H1 (cell line): ENCODE data around the gene CARD11. TPM values are rescaled to one million over a fixed set of nuclear protein-coding genes. Genes with fewer than 3 reads are reported as not detected.

ENCODE experiments used
- CTCF ChIA-PET: fragments of 300-600 bp; sonication (Branson Sonifier 250); formaldehyde crosslinking; loops from one replicate; lab custom pipeline; 2021; ENCODE audit not compliant: partially characterized antibody; lab: Charles Lee
- POLR2A ChIA-PET: fragments of 300-600 bp; sonication (Branson Sonifier 250); formaldehyde crosslinking; loops from one replicate; lab custom pipeline; 2021; ENCODE audit warnings: inconsistent platforms; ENCODE audit not compliant: partially characterized antibody; lab: Charles Lee
- DNase-seq, 2 experiments: peaks; one replicate each; pipeline versions ENCODE4 v3.0.0 to v3.0.0-alpha.2; 2010 to 2022; ENCODE audit warnings: low spot score in 2 of 2, low read depth in 1 of 2, mixed read lengths in 1 of 2
- FAIRE-seq: peaks from 2 replicates; lab custom pipeline; 2011; peaks lifted over from hg19 to GRCh38; lab: Jason Lieb, UNC
- H2AFZ ChIP-seq: 2 replicates; pipeline ENCODE4 v1.8.1; 2012; ENCODE audit warnings: low read length, inconsistent platforms
- H2AK5ac ChIP-seq: 2 replicates; pipeline ENCODE4 v1.6.1; 2013; ENCODE audit warnings: low read depth, low read length
- H2BK120ac ChIP-seq: replicated peaks from 2 replicates; pipeline ENCODE3; 2013; ENCODE audit warnings: low read depth, low read length, inconsistent platforms
- H2BK12ac ChIP-seq: 2 replicates; pipeline ENCODE4 v1.6.1; 2013; ENCODE audit warnings: low read depth, low read length
- H2BK15ac ChIP-seq: 2 replicates; pipeline ENCODE4 v1.6.1; 2013; ENCODE audit warnings: low read length
- H2BK20ac ChIP-seq: 2 replicates; pipeline ENCODE4 v1.6.1; 2013; ENCODE audit warnings: low read length
- H2BK5ac ChIP-seq: 2 replicates; pipeline ENCODE4 v1.6.1; 2013; ENCODE audit warnings: low read depth, low read length
- H3K14ac ChIP-seq: 2 replicates; pipeline ENCODE4 v1.6.1; 2013; ENCODE audit warnings: inconsistent platforms; ENCODE audit not compliant: insufficient read length
- H3K18ac ChIP-seq: 2 replicates; pipeline ENCODE4 v1.6.1; 2013; ENCODE audit warnings: low read length; ENCODE audit errors: extremely low read depth
- H3K23ac ChIP-seq: 2 replicates; pipeline ENCODE4 v1.6.1; 2013; ENCODE audit warnings: inconsistent platforms; ENCODE audit not compliant: insufficient read length
- H3K23me2 ChIP-seq: 2 replicates; pipeline ENCODE4 v1.6.1; 2013; ENCODE audit warnings: low read depth, low read length
- H3K27ac ChIP-seq: 2 replicates; pipeline ENCODE4 v1.6.1; 2011; ENCODE audit warnings: low read depth, low read length, inconsistent platforms
- H3K27me3 ChIP-seq, 4 experiments: replicated peaks in 1 of 4; 1 replicate in 1 of 4; 2 replicates in 3 of 4; pipeline versions ENCODE4 v1.6.1 to v1.8.1; 2011 to 2013; ENCODE audit warnings: low read length in 3 of 4, mild to moderate bottlenecking in 3 of 4, inconsistent platforms in 2 of 4, mixed read lengths in 2 of 4, moderate library complexity in 1 of 4; ENCODE audit not compliant: control insufficient read depth in 3 of 4, insufficient read depth in 3 of 4; ENCODE audit errors: extremely low read depth in 1 of 4
- H3K36me3 ChIP-seq, 4 experiments: 2 replicates each; pipeline versions ENCODE4 v1.6.1 to v1.8.1; 2011 to 2013; ENCODE audit warnings: mild to moderate bottlenecking in 4 of 4, low read length in 3 of 4, moderate library complexity in 2 of 4, control low read depth in 1 of 4, inconsistent platforms in 1 of 4; ENCODE audit not compliant: insufficient read depth in 4 of 4, control insufficient read depth in 2 of 4
- H3K4ac ChIP-seq: replicated peaks from 2 replicates; pipeline ENCODE3; 2013; ENCODE audit warnings: low read length, low read depth, mixed read lengths, inconsistent platforms; ENCODE audit not compliant: insufficient read length
- H3K4me1 ChIP-seq, 4 experiments: replicated peaks in 1 of 4; 1 replicate in 1 of 4; 2 replicates in 3 of 4; pipeline versions ENCODE4 v1.6.1 to v1.8.1; 2011 to 2013; ENCODE audit warnings: low read length in 3 of 4, inconsistent platforms in 2 of 4, mixed read lengths in 1 of 4; ENCODE audit not compliant: insufficient read depth in 4 of 4, control insufficient read depth in 3 of 4
- H3K4me2 ChIP-seq, 2 experiments: 2 replicates each; pipeline versions ENCODE4 v1.6.1 to v1.8.1; 2011 to 2013; ENCODE audit warnings: low read depth in 2 of 2, low read length in 2 of 2, control low read depth in 1 of 2, inconsistent platforms in 1 of 2, mild to moderate bottlenecking in 1 of 2; ENCODE audit not compliant: insufficient read depth in 1 of 2
- H3K4me3 ChIP-seq, 4 experiments: fragments of 200-600, 300-600 bp in 1 of 4; sonication (generic), shearing (Covaris generic), sonication (Bioruptor Twin) in 1 of 4; 2 replicates each; pipeline versions ENCODE4 v1.5.1 to v1.8.1; 2011 to 2016; ENCODE audit warnings: low read length in 4 of 4, low read depth in 3 of 4, control low read depth in 2 of 4, inconsistent platforms in 2 of 4, mild to moderate bottlenecking in 2 of 4, mixed read lengths in 1 of 4, moderate library complexity in 1 of 4; ENCODE audit not compliant: insufficient read depth in 2 of 4; ENCODE audit errors: extremely low read depth in 1 of 4
- H3K56ac ChIP-seq: replicated peaks from 2 replicates; pipeline ENCODE3; 2013; ENCODE audit warnings: low read depth, mild to moderate bottlenecking, mixed read lengths, low read length, inconsistent platforms; ENCODE audit not compliant: insufficient read length
- H3K79me1 ChIP-seq: 2 replicates; pipeline ENCODE4 v1.6.1; 2013; ENCODE audit warnings: low read depth, low read length, control low read depth
- H3K79me2 ChIP-seq, 2 experiments: 2 replicates each; pipeline versions ENCODE4 v1.6.1 to v1.8.1; 2012 to 2013; ENCODE audit warnings: low read length in 2 of 2, mild to moderate bottlenecking in 2 of 2, inconsistent platforms in 1 of 2; ENCODE audit not compliant: insufficient read depth in 2 of 2, control insufficient read depth in 1 of 2
- H3K9ac ChIP-seq, 4 experiments: replicated peaks in 1 of 4; 1 replicate in 1 of 4; 2 replicates in 3 of 4; pipeline versions ENCODE4 v1.6.1 to v1.8.1; 2011 to 2013; ENCODE audit warnings: low read depth in 3 of 4, low read length in 3 of 4, control low read depth in 2 of 4, mild to moderate bottlenecking in 2 of 4, moderate library complexity in 2 of 4, inconsistent platforms in 1 of 4; ENCODE audit errors: extremely low read depth in 1 of 4
- H3K9me3 ChIP-seq, 2 experiments: 2 replicates each; pipeline versions ENCODE4 v1.6.1 to v1.8.1; 2012 to 2013; ENCODE audit warnings: mild to moderate bottlenecking in 2 of 2, moderate library complexity in 2 of 2, control low read depth in 1 of 2, inconsistent platforms in 1 of 2, low read depth in 1 of 2, low read length in 1 of 2, mixed read lengths in 1 of 2; ENCODE audit not compliant: insufficient read depth in 2 of 2
- H4K20me1 ChIP-seq, 2 experiments: replicated peaks in 1 of 2; 2 replicates each; pipeline versions ENCODE3 to v1.8.1; 2011 to 2013; ENCODE audit warnings: inconsistent platforms in 2 of 2, low read length in 2 of 2, mild to moderate bottlenecking in 1 of 2; ENCODE audit not compliant: insufficient read depth in 2 of 2, control insufficient read depth in 1 of 2
- H4K5ac ChIP-seq: 2 replicates; pipeline ENCODE4 v1.6.1; 2013; ENCODE audit warnings: low read length, low read depth, mixed read lengths, inconsistent platforms; ENCODE audit not compliant: insufficient read length
- H4K8ac ChIP-seq: 2 replicates; pipeline ENCODE4 v1.8.0; 2013; ENCODE audit warnings: mild to moderate bottlenecking, moderate library complexity, low read length, inconsistent platforms; ENCODE audit not compliant: insufficient read depth; ENCODE audit errors: extremely low read depth
- H4K91ac ChIP-seq: replicated peaks from 2 replicates; pipeline ENCODE3; 2013; ENCODE audit warnings: low read length, mixed read lengths, inconsistent platforms; ENCODE audit not compliant: insufficient read length
- HDAC6 ChIP-seq: IDR thresholded peaks from one replicate; pipeline ENCODE4 v1.7.1; 2012; ENCODE audit warnings: low read depth, mild to moderate bottlenecking, inconsistent platforms, low read length, moderate library complexity
- JUN ChIP-seq: IDR thresholded peaks from 2 replicates; pipeline ENCODE4 v1.6.1; 2011; ENCODE audit warnings: low read depth, mild to moderate bottlenecking, improper control_type of control experiment, low read length
- KDM4A ChIP-seq: IDR thresholded peaks from one replicate; pipeline ENCODE4 v1.7.1; 2012; ENCODE audit warnings: low read depth, mild to moderate bottlenecking, moderate library complexity, low read length, inconsistent platforms; ENCODE audit not compliant: severe bottlenecking
- POU5F1 ChIP-seq: IDR thresholded peaks from 2 replicates; pipeline ENCODE4 v1.6.1; 2011; ENCODE audit warnings: low read depth, mild to moderate bottlenecking, low read length, moderate library complexity
- RNF2 ChIP-seq: fragments of 200-900, 300-1000 bp; sonication (generic); IDR thresholded peaks from 2 replicates; pipeline ENCODE4 v1.7.1; 2016; ENCODE audit warnings: borderline replicate concordance, low read depth, mild to moderate bottlenecking, antibody characterized with exemption, low read length; ENCODE audit not compliant: poor library complexity, severe bottlenecking; ENCODE audit errors: missing control alignments
- SP4 ChIP-seq: IDR thresholded peaks from 2 replicates; pipeline ENCODE4 v1.6.1; 2012; ENCODE audit warnings: low read length, inconsistent platforms
- WGBS, 2 experiments: shearing (Covaris generic) in 1 of 2; methylation state at CpG; one replicate each; pipeline versions ENCODE4 v1.1.6 to v1.1.7; 2013 to 2015; ENCODE audit warnings: low lambda C conversion rate in 2 of 2, mixed read lengths in 2 of 2, inconsistent platforms in 1 of 2, low coverage in 1 of 2, missing lambda C conversion rate in 1 of 2; ENCODE audit not compliant: insufficient replicate concordance in 2 of 2, insufficient coverage in 1 of 2, insufficient read length in 1 of 2; ENCODE audit errors: extremely low coverage in 1 of 2, missing lambda C conversion rate in 1 of 2; 5-methylcytosine and 5-hydroxymethylcytosine counted together
- polyA plus RNA-seq, 7 experiments: library from polyadenylated mRNA; depleted of rRNA in 3 of 7; stranded (reverse) in 5 of 7; unstranded in 2 of 7; fragments of >200 nt in 5 of 7; fragments of 200-250 nt in 2 of 7; gene quantifications; 1 replicate in 5 of 7; 2 replicates in 1 of 7; 4 replicates in 1 of 7; pipeline versions ENCODE4 v1.2.1 to v1.2.3, GENCODE V29; 2011 to 2013; ENCODE audit warnings: missing spikeins in 2 of 7, mixed read lengths in 2 of 7
- total RNA-seq: library from RNA; stranded (reverse); fragmentation: NEBNext Ultra II Directional; extraction: Animal tissue kit (Norgen Biotek cat#: 25700); gene quantifications from 2 replicates; pipeline ENCODE4 v1.2.1, GENCODE V29; 2021

Gene CARD11
- total and polyA plus RNA-seq, 2 of the 8 experiments (the other 6 are each of a cell fraction or from before 2014, with no cell fraction given) = 12.6 to 29.8 TPM

GRCh38 chr7:2996141-2996540 lies 47.5 kb downstream of the CARD11 start:
- no peak overlapping the region for H2BK15ac ChIP-seq
- no peak overlapping the region for H2BK20ac ChIP-seq
- no peak overlapping the region for H4K91ac ChIP-seq
- no peak overlapping the region for H3K23ac ChIP-seq
- H3K18ac ChIP-seq = no peak overlapping the region
- no peak overlapping the region for H3K4me3 ChIP-seq
- 78% methylated on average over 4 of the region's 4 CpGs; no CpG with 5 or more reads in 1 of the 2 experiments for WGBS, 2 experiments
- no peak overlapping the region for H3K4me2 ChIP-seq
- no peak overlapping the region for H2BK120ac ChIP-seq
- H3K79me2 ChIP-seq = no peaks in the 10 kb centered on the region
- H3K79me1 ChIP-seq = no peaks in the 10 kb centered on the region
- no peak overlapping the region for H3K27ac ChIP-seq
- H2AFZ ChIP-seq = no peak overlapping the region
- no peaks in the 10 kb centered on the region; a peak in 2 of 7 replicates for H3K4me1 ChIP-seq
- no peaks in the 10 kb centered on the region for H3K23me2 ChIP-seq
- H3K56ac ChIP-seq = no peak overlapping the region
- no peaks in the 10 kb centered on the region for H3K36me3 ChIP-seq
- CTCF ChIA-PET = interaction anchor here (1.8 kb wide), 1 partner anchor 131 kb away, joined by 6 read pairs; no protein-coding TSS in a partner anchor
- H3K27me3 ChIP-seq = no peaks in the 10 kb centered on the region
- H3K14ac ChIP-seq = no peak overlapping the region
- no peaks in the 10 kb centered on the region for H3K9me3 ChIP-seq
- no peak overlapping the region for H3K9ac ChIP-seq
- TF ChIP-seq RNF2 (no peak), SP4 (no peak), JUN (no peak), KDM4A (no peak), POU5F1 (no peak), HDAC6 (no peak)
- H4K8ac ChIP-seq = no peak overlapping the region
- H3K4ac ChIP-seq = no peak overlapping the region
- H2BK12ac ChIP-seq = no peak overlapping the region
- no peak overlapping the region for H2AK5ac ChIP-seq
- no peak for DNase-seq
- H4K5ac ChIP-seq = no peak overlapping the region
- no peaks in the 10 kb centered on the region for H4K20me1 ChIP-seq
- no peak for FAIRE-seq
- H2BK5ac ChIP-seq = no peak overlapping the region
- POLR2A ChIA-PET = interaction anchor here (0.6 kb wide), 1 partner anchor 23 kb away, joined by 3 read pairs; no protein-coding TSS in a partner anchor
